HepG2 (cell line): ENCODE data around the gene CBLN3. TPM values are rescaled to one million over a fixed set of nuclear protein-coding genes. Genes with fewer than 3 reads are reported as not detected.
A peak's percentile ranks its signal among the peaks of the same experiment; 100 is the strongest.

Source experiments
- ATAC-seq: fragments of 200-7000 bp; cut with Tn5 transposase; 3 replicates; pipeline ENCODE4 v1.9.1; 2020; ENCODE audit warnings: mild to moderate bottlenecking, moderate library complexity
- BruUV-seq: library from RNA; stranded (reverse); fragments of 400-500 nt; replicated peaks from 2 replicates; lab custom pipeline; 2021; lab: Mats Ljungman, UMichigan
- CTCF ChIA-PET: fragments of 300-600 bp; formaldehyde crosslinking; extraction: SDS; loops from one replicate; lab custom pipeline; 2021; ENCODE audit warnings: low total read pairs, inconsistent platforms, low intra/inter-chr PET ratio; lab: Yijun Ruan, JAX
- POLR2A ChIA-PET: fragments of 350-600 bp; sonication (Branson Sonifier 250); formaldehyde crosslinking; loops from one replicate; lab custom pipeline; 2020; ENCODE audit warnings: antibody characterized with exemption, inconsistent platforms; lab: Yijun Ruan, JAX
- DNase-seq: peaks from one replicate; pipeline ENCODE4 v3.0.0-alpha.2; 2015; ENCODE audit warnings: low spot score
- FAIRE-seq: peaks from 3 replicates; lab custom pipeline; 2011; peaks lifted over from hg19 to GRCh38; lab: Jason Lieb, UNC
- H2AFZ ChIP-seq: one replicate; pipeline ENCODE4 v1.6.1; 2011; ENCODE audit warnings: low read length, inconsistent platforms
- H3K27ac ChIP-seq: fragments of 300-600 bp; 3 replicates; pipeline ENCODE4 v1.8.0; 2011; ENCODE audit warnings: mixed run types, mild to moderate bottlenecking, mixed read lengths, low read length, inconsistent platforms; ENCODE audit not compliant: insufficient read depth; ENCODE audit errors: extremely low read length
- H3K27me3 ChIP-seq, 2 experiments: fragments of 200-600 bp in 1 of 2; 2 replicates in 1 of 2; 3 replicates in 1 of 2; pipeline versions ENCODE4 v1.6.0 to v1.8.0; 2011; ENCODE audit warnings: low read length in 2 of 2, mild to moderate bottlenecking in 2 of 2, moderate library complexity in 2 of 2, inconsistent platforms in 1 of 2; ENCODE audit not compliant: insufficient read depth in 2 of 2, control insufficient read depth in 1 of 2
- H3K36me3 ChIP-seq, 2 experiments: fragments of 200-600 bp in 1 of 2; replicated peaks in 1 of 2; 2 replicates in 1 of 2; 3 replicates in 1 of 2; pipeline versions ENCODE4 v1.5.1 to v1.8.0; 2011; ENCODE audit warnings: low read length in 2 of 2, inconsistent platforms in 1 of 2; ENCODE audit not compliant: insufficient read depth in 2 of 2, control insufficient read depth in 1 of 2
- H3K4me1 ChIP-seq: 2 replicates; pipeline ENCODE4 v1.5.1; 2012; ENCODE audit warnings: low read length, inconsistent platforms; ENCODE audit not compliant: insufficient read depth
- H3K4me2 ChIP-seq: 2 replicates; pipeline ENCODE4 v1.6.0; 2011; ENCODE audit warnings: low read depth, low read length, inconsistent platforms
- H3K4me3 ChIP-seq, 3 experiments: fragments of 200-600 bp in 1 of 3; sonication (generic), shearing (Covaris generic) in 1 of 3; replicated peaks in 1 of 3; 2 replicates each; pipeline ENCODE4 v1.5.1; 2011 to 2016; ENCODE audit warnings: low read length in 3 of 3, inconsistent platforms in 2 of 3, low read depth in 2 of 3, mild to moderate bottlenecking in 2 of 3, control low read depth in 1 of 3, mixed read lengths in 1 of 3; ENCODE audit not compliant: insufficient read depth in 1 of 3
- H3K79me2 ChIP-seq: one replicate; pipeline ENCODE4 v1.6.1; 2011; ENCODE audit warnings: low read length, inconsistent platforms; ENCODE audit not compliant: insufficient read depth
- H3K9ac ChIP-seq: 2 replicates; pipeline ENCODE4 v1.6.0; 2011; ENCODE audit warnings: mild to moderate bottlenecking, low read depth, low read length, inconsistent platforms; ENCODE audit not compliant: insufficient read depth
- H3K9me3 ChIP-seq: 2 replicates; pipeline ENCODE4 v1.5.1; 2012; ENCODE audit warnings: mild to moderate bottlenecking, low read length
- H4K20me1 ChIP-seq: 2 replicates; pipeline ENCODE4 v1.6.0; 2011; ENCODE audit warnings: inconsistent platforms, mild to moderate bottlenecking, low read length, moderate library complexity; ENCODE audit not compliant: insufficient read depth
- FLYWCH1 ChIP-seq: sonication (generic); formaldehyde crosslinking; IDR thresholded peaks from 2 replicates; pipeline ENCODE4 v1.8.1; 2023; ENCODE audit warnings: mild to moderate bottlenecking, missing genetic modification reagents
- FOXC1 ChIP-seq: sonication (generic); formaldehyde crosslinking; IDR thresholded peaks from 2 replicates; pipeline ENCODE4 v1.8.0; 2022; ENCODE audit warnings: mild to moderate bottlenecking, missing genetic modification reagents, borderline replicate concordance
- HOXA5 ChIP-seq: sonication (generic); formaldehyde crosslinking; IDR thresholded peaks from 2 replicates; pipeline ENCODE4 v1.4.0; 2020; ENCODE audit warnings: missing genetic modification reagents
- IRX3 ChIP-seq: sonication (generic); formaldehyde crosslinking; IDR thresholded peaks from 2 replicates; pipeline ENCODE4 v1.8.1; 2023; ENCODE audit warnings: mild to moderate bottlenecking, low read depth, missing genetic modification reagents, borderline replicate concordance
- KDM6A ChIP-seq: IDR thresholded peaks from 2 replicates; pipeline ENCODE4 v1.6.1; 2016; ENCODE audit warnings: low read depth
- NFYB ChIP-seq: sonication (generic); formaldehyde crosslinking; IDR thresholded peaks from 2 replicates; pipeline ENCODE4 v1.4.0; 2020; ENCODE audit warnings: missing genetic modification reagents
- POGZ ChIP-seq: sonication (generic); formaldehyde crosslinking; IDR thresholded peaks from 2 replicates; pipeline ENCODE4 v1.4.0; 2020; ENCODE audit warnings: mild to moderate bottlenecking, missing genetic modification reagents
- TBX2 ChIP-seq: sonication (generic); formaldehyde crosslinking; IDR thresholded peaks from 2 replicates; pipeline ENCODE4 v1.5.0; 2020; ENCODE audit warnings: missing genetic modification reagents, mild to moderate bottlenecking, borderline replicate concordance
- TEAD2 ChIP-seq: sonication (generic); formaldehyde crosslinking; IDR thresholded peaks from 2 replicates; pipeline ENCODE4 v1.9.0; 2021; ENCODE audit warnings: missing genetic modification reagents
- TFDP1 ChIP-seq: IDR thresholded peaks from 2 replicates; pipeline ENCODE4 v1.6.1; 2016; ENCODE audit warnings: missing compliant biosample characterization, missing genetic modification reagents, borderline replicate concordance
- TP53 ChIP-seq: sonication (generic); formaldehyde crosslinking; conservative IDR thresholded peaks from 2 replicates; pipeline ENCODE4 v1.4.0; 2020; ENCODE audit warnings: missing genetic modification reagents
- ZIK1 ChIP-seq: sonication (generic); formaldehyde crosslinking; IDR thresholded peaks from 2 replicates; pipeline ENCODE4 v1.5.0; 2020; ENCODE audit warnings: mild to moderate bottlenecking, low read depth, missing genetic modification reagents, borderline replicate concordance
- ZNF121 ChIP-seq: sonication (generic); formaldehyde crosslinking; IDR thresholded peaks from 2 replicates; pipeline ENCODE4 v1.5.0; 2020; ENCODE audit warnings: mild to moderate bottlenecking, missing genetic modification reagents
- ZNF124 ChIP-seq: sonication (generic); formaldehyde crosslinking; IDR thresholded peaks from 2 replicates; pipeline ENCODE4 v1.4.0; 2020; ENCODE audit warnings: missing genetic modification reagents
- ZNF264 ChIP-seq: sonication (generic); formaldehyde crosslinking; IDR thresholded peaks from 2 replicates; pipeline ENCODE4 v1.4.0; 2020; ENCODE audit warnings: missing genetic modification reagents
- ZNF292 ChIP-seq: sonication (generic); formaldehyde crosslinking; IDR thresholded peaks from 2 replicates; pipeline ENCODE4 v1.8.1; 2022; ENCODE audit warnings: mild to moderate bottlenecking, low read depth, missing genetic modification reagents, borderline replicate concordance
- ZNF607 ChIP-seq: sonication (generic); formaldehyde crosslinking; IDR thresholded peaks from 2 replicates; pipeline ENCODE4 v1.5.1; 2020; ENCODE audit warnings: missing genetic modification reagents, mild to moderate bottlenecking, borderline replicate concordance
- WGBS: methylation state at CpG from one replicate; pipeline ENCODE4 v1.1.6; 2017; ENCODE audit warnings: low lambda C conversion rate; 5-methylcytosine and 5-hydroxymethylcytosine counted together
- in situ Hi-C: cut with HindIII; loops from 2 replicates; pipeline ENCODE4 v1.10.0; 2017; ENCODE audit warnings: low pct_unique_long_range_greater_than_20kb; ENCODE audit not compliant: extremely low pct_ligation_motif_present
- intact Hi-C: fragments of 100-400 bp; cut with micrococcal nuclease; formaldehyde crosslinking; loops from one replicate; pipeline ENCODE4 v1.10.0; 2022; ENCODE audit not compliant: unreplicated experiment
- polyA plus RNA-seq, 8 experiments: library from polyadenylated mRNA; depleted of rRNA in 3 of 8; stranded (reverse) in 7 of 8; unstranded in 1 of 8; fragments of >200 nt; fragmentation: Illumina TruSeq in 4 of 8; extraction: Trizol in 4 of 8; gene quantifications; 2 replicates each; pipeline versions ENCODE4 v1.2.1 to v1.2.3, GENCODE V29; 2011 to 2016; ENCODE audit warnings: low read depth in 4 of 8, missing spikeins in 1 of 8, mixed read lengths in 1 of 8; ENCODE audit not compliant: insufficient read depth in 1 of 8
- total RNA-seq, 5 experiments: library from RNA; depleted of rRNA; stranded (reverse); fragments of >200 nt; fragmentation: Illumina TruSeq; extraction: Trizol; gene quantifications; 2 replicates each; pipeline ENCODE4 v1.2.3, GENCODE V29; 2016; ENCODE audit warnings: low read depth in 1 of 5
- TF ChIP-seq, protein P1 (sequence below): sonication (generic); formaldehyde crosslinking; IDR thresholded peaks from 2 replicates; pipeline ENCODE4 v1.5.0; 2020; ENCODE audit warnings: missing genetic modification reagents, mild to moderate bottlenecking, borderline replicate concordance
- TF ChIP-seq, protein P2 (sequence below): sonication (generic); formaldehyde crosslinking; IDR thresholded peaks from 2 replicates; pipeline ENCODE4 v1.5.0; 2020; ENCODE audit warnings: mild to moderate bottlenecking, missing genetic modification reagents

CBLN3 gene
- total and polyA plus RNA-seq, 2 of the 13 experiments (the other 11 are each of a cell fraction or from before 2014, with no cell fraction given) = 0.66 to 0.98 TPM

- Histone ChIP-seq H3K27ac (no peak overlapping the region), H2AFZ (no peak overlapping the region), H4K20me1 (peaks cover 16% of the 10 kb centered on the region), H3K4me3 (peak overlapping the region in 2 of 3 experiments; percentile 80 to 82; a peak in 4 of 6 replicates), H3K79me2 (peaks cover 6% of the 10 kb centered on the region), H3K9me3 (no peaks in the 10 kb centered on the region), H3K36me3 (peaks cover 23 to 29% of the 10 kb centered on the region in 2 experiments), H3K4me1 (peaks cover 52% of the 10 kb centered on the region), H3K27me3 (no peaks in the 10 kb centered on the region; a peak in 1 of 5 replicates), H3K4me2 (peak overlapping the region; percentile 86), H3K9ac (no peak overlapping the region)
- BruUV-seq = no TSS peak
- FAIRE-seq (peak; percentile 81), ATAC-seq (peak; percentile 66), DNase-seq (peak; percentile 97)
- in situ Hi-C loops (loop anchor here (5.0 to 10.0 kb wide), 3 partner anchors 64 to 187 kb away; partner anchors contain the start of genes NFATC4 and TINF2), intact Hi-C loops (loop anchor here (1.0 to 10.0 kb wide), 7 partner anchors 19 to 847 kb away; partner anchors contain the start of genes NYNRIN and TINF2)
- 42% methylated on average over 14 of the region's 15 CpGs for WGBS
- ChIA-PET CTCF (interaction anchor here (1.1 to 11.8 kb wide), 6 partner anchors 9 to 189 kb away, joined by 3 to 295 read pairs (median 6); partner anchors contain the start of genes ADCY4, CIDEB, NFATC4 and TINF2), POLR2A (interaction anchor here (0.7 to 9.1 kb wide), 36 partner anchors 10 to 1592 kb away, joined by 3 to 242 read pairs (median 5); partner anchors contain the start of genes ACIN1, C14orf119, CHMP4A and CIDEB)
- TF ChIP-seq ZIK1 (CRISPR knock-in tag) (no peak), NFYB (CRISPR knock-in tag) (no peak), IRX3 (CRISPR knock-in tag) (no peak; the same call in 1 of the 2 replicates), ZNF264 (no peak), FLYWCH1 (no peak), FOXC1 (peak; percentile 99), ZNF607 (CRISPR knock-in tag) (no peak), POGZ (CRISPR knock-in tag) (no peak; the same call in 1 of the 2 replicates), HOXA5 (CRISPR knock-in tag) (peak; percentile 68; the same call in 1 of the 2 replicates), ZNF292 (CRISPR knock-in tag) (peak; percentile 80; the same call in 1 of the 2 replicates), TBX2 (CRISPR knock-in tag) (peak; percentile 43; the same call in 1 of the 2 replicates), KDM6A (CRISPR knock-in tag) (no peak), ZNF121 (CRISPR knock-in tag) (no peak), TEAD2 (no peak), TFDP1 (no peak), TP53 (no peak), ZNF124 (CRISPR knock-in tag) (peak; percentile 80; the same call in 1 of the 2 replicates)
- TF ChIP-seq, protein P1, sequence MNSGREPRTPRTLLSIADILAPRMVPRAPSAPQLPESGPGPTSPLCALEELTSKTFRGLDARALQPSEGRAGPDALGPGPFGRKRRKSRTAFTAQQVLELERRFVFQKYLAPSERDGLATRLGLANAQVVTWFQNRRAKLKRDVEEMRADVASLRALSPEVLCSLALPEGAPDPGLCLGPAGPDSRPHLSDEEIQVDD = peak; percentile 12; the same call in 1 of the 2 replicates
- TF ChIP-seq, protein P2, sequence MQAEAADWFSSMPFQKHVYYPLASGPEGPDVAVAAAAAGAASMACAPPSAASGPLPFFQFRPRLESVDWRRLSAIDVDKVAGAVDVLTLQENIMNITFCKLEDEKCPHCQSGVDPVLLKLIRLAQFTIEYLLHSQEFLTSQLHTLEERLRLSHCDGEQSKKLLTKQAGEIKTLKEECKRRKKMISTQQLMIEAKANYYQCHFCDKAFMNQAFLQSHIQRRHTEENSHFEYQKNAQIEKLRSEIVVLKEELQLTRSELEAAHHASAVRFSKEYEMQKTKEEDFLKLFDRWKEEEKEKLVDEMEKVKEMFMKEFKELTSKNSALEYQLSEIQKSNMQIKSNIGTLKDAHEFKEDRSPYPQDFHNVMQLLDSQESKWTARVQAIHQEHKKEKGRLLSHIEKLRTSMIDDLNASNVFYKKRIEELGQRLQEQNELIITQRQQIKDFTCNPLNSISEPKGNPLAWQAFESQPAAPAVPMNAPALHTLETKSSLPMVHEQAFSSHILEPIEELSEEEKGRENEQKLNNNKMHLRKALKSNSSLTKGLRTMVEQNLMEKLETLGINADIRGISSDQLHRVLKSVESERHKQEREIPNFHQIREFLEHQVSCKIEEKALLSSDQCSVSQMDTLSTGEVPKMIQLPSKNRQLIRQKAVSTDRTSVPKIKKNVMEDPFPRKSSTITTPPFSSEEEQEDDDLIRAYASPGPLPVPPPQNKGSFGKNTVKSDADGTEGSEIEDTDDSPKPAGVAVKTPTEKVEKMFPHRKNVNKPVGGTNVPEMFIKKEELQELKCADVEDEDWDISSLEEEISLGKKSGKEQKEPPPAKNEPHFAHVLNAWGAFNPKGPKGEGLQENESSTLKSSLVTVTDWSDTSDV = no peak
Measured at GRCh38 chr14:24431569-24432258, 2.2 kb upstream of the CBLN3 start.
